ENCODE data around the gene ZNF8. TPM values are rescaled to one million over a fixed set of nuclear protein-coding genes. Genes with fewer than 3 reads are reported as not detected.

The ZNF8 gene
- total and polyA plus RNA-seq, 10 of the 15 experiments (the other 5 are each of a cell fraction or from before 2014, with no cell fraction given) = 0.46 to 5.4 (median 2.6) TPM

GRCh38 chr19:58318297-58318696 lies 39.5 kb downstream of the ZNF8 start:
- peaks cover 0 to 3% of the 10 kb centered on the region in 2 experiments; a peak in 2 of 4 replicates for H3K36me3 ChIP-seq (ENCODE audit: control insufficient read depth in 2 of 2, insufficient read depth in 2 of 2, low read length in 1 of 2)
- no peak overlapping the region for H3K9ac ChIP-seq (ENCODE audit: control insufficient read depth, insufficient read depth, low read length)
- no peak overlapping the region for H3K4me2 ChIP-seq (ENCODE audit: control insufficient read depth, insufficient read depth)
- POLR2A ChIA-PET = interaction anchor here (0.6 to 1.2 kb wide), 3 partner anchors 12 to 226 kb away, joined by 3 to 5 read pairs (median 3); partner anchors contain the start of gene TRIM28
- no peaks in the 10 kb centered on the region for H3K27me3 ChIP-seq (replicated peaks in 1 of 2; ENCODE audit: control insufficient read depth in 2 of 2, insufficient read depth in 2 of 2, low read length in 1 of 2)
- SMC1A ChIA-PET (ENCODE audit: uncharacterized antibody, unreplicated experiment) = no interaction called here
- FAIRE-seq (no peak), ATAC-seq (no peak), DNase-seq (ENCODE audit: low read depth, low spot score) (no peak)
- no peaks in the 10 kb centered on the region for H4K20me1 ChIP-seq (ENCODE audit: control insufficient read depth, insufficient read depth)
- H3K79me2 ChIP-seq (ENCODE audit: control insufficient read depth, insufficient read depth, low read length) = no peaks in the 10 kb centered on the region
- no peak overlapping the region for H2AFZ ChIP-seq (ENCODE audit: control insufficient read depth, low read depth, low read length)
- no TSS peak for BruUV-seq (replicated peaks)
- CTCF ChIA-PET = no interaction called here
- intact Hi-C loops (cut with micrococcal nuclease; ENCODE audit: unreplicated experiment) (no loop called here), in situ Hi-C loops (cut with MboI) (no loop called here)
- WGBS (ENCODE audit: insufficient coverage, insufficient replicate concordance, low lambda C conversion rate, missing lambda C conversion rate) = 64% methylated on average over 4 of the region's 4 CpGs
- H3K27ac ChIP-seq (ENCODE audit: control insufficient read depth, insufficient read depth) = no peak overlapping the region
- RAD21 ChIA-PET (ENCODE audit: unreplicated experiment) = no interaction called here
- no peaks in the 10 kb centered on the region for H3K9me3 ChIP-seq (replicated peaks; ENCODE audit: control insufficient read depth, insufficient read depth, low read length)
- TF ChIP-seq TCF3 (IDR thresholded peaks at IDR 0.05; ENCODE audit: borderline replicate concordance, insufficient read depth, low read depth, low read length) (no peak), SP1 (IDR thresholded peaks at IDR 0.05; ENCODE audit: low read depth, low read length) (no peak), BACH1 (IDR thresholded peaks at IDR 0.05; ENCODE audit: borderline replicate concordance) (no peak), BRCA1 (IDR thresholded peaks at IDR 0.05; ENCODE audit: low read depth, low read length) (no peak), JUNB (IDR thresholded peaks at IDR 0.05) (no peak), MAX (IDR thresholded peaks at IDR 0.05; ENCODE audit: low read depth, low read length) (no peak), EGR1 (IDR thresholded peaks at IDR 0.05; ENCODE audit: borderline replicate concordance in 1 of 2, low read depth in 2 of 2, low read length in 2 of 2) (no peak)
- no peaks in the 10 kb centered on the region for H3K4me1 ChIP-seq (ENCODE audit: control insufficient read depth, insufficient read depth, low read length)
- H3K4me3 ChIP-seq = no peak overlapping the region

DNA sequence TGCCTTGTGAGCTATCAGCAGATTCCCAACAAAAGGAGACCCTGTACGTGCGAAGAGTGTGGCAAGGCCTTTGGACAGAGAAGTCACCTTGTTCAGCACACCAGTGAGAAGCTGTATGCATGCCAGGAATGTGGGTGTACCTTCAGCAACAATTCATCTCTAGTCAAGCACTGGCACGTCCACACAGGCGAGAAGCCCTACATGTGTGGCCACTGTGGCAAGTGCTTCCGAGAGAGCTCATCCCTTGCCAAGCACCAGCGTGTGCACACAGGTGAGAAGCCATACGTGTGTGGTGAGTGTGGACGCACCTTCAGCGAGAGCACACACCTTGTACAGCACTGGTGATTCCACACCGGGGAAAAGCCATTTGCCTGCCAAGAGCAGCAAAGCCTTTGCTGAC lies 40.5 kb downstream of the ZNF8 start:
- no peak overlapping the region for H2AFZ ChIP-seq (ENCODE audit: control insufficient read depth, low read depth, low read length)
- TF ChIP-seq RELA (IDR thresholded peaks at IDR 0.05; ENCODE audit: borderline replicate concordance, partially characterized antibody) (no peak), ZNF384 (IDR thresholded peaks at IDR 0.05; ENCODE audit: borderline replicate concordance, low read depth, low read length) (no peak), RAD21 (IDR thresholded peaks at IDR 0.05; ENCODE audit: insufficient read depth, low read depth, low read length) (no peak), FOXK2 (IDR thresholded peaks at IDR 0.05) (no peak), MYC (IDR thresholded peaks at IDR 0.05; ENCODE audit: insufficient read depth, insufficient read length, insufficient replicate concordance, low read length, severe bottlenecking) (no peak), GABPA (IDR thresholded peaks at IDR 0.05; ENCODE audit: low read depth) (no peak), NR2C2 (IDR thresholded peaks at IDR 0.05; ENCODE audit: borderline replicate concordance, control insufficient read depth, insufficient read length, low read depth) (no peak), POLR2A (IDR thresholded peaks at IDR 0.05; ENCODE audit: low read depth, low read length) (no peak), FOXM1 (IDR thresholded peaks at IDR 0.05; ENCODE audit: low read depth, low read length) (no peak), SUZ12 (IDR thresholded peaks at IDR 0.05; ENCODE audit: unreplicated experiment) (no peak), PKNOX1 (IDR thresholded peaks at IDR 0.05) (no peak), TARDBP (IDR thresholded peaks at IDR 0.05; ENCODE audit: borderline replicate concordance) (no peak)
- ChIA-PET RAD21 (ENCODE audit: unreplicated experiment) (no interaction called here), SMC1A (ENCODE audit: uncharacterized antibody, unreplicated experiment) (no interaction called here), POLR2A (no interaction called here), CTCF (no interaction called here)
- H3K9me3 ChIP-seq (replicated peaks; ENCODE audit: control insufficient read depth, insufficient read depth, low read length) = no peaks in the 10 kb centered on the region
- ATAC-seq (no peak), FAIRE-seq (no peak), DNase-seq (ENCODE audit: low read depth, low spot score) (no peak)
- no peak overlapping the region for H3K9ac ChIP-seq (ENCODE audit: control insufficient read depth, insufficient read depth, low read length)
- no peaks in the 10 kb centered on the region for H3K27me3 ChIP-seq (replicated peaks in 1 of 2; ENCODE audit: control insufficient read depth in 2 of 2, insufficient read depth in 2 of 2, low read length in 1 of 2)
- intact Hi-C loops (cut with micrococcal nuclease; ENCODE audit: unreplicated experiment) = no loop called here
- no peak overlapping the region for H3K4me3 ChIP-seq
- H3K27ac ChIP-seq (ENCODE audit: control insufficient read depth, insufficient read depth) = no peak overlapping the region
- in situ Hi-C loops (cut with MboI) = no loop called here
- no TSS peak for BruUV-seq (replicated peaks)
- 83% methylated on average over 10 of the region's 10 CpGs for WGBS (ENCODE audit: insufficient coverage, insufficient replicate concordance, low lambda C conversion rate, missing lambda C conversion rate)
- no peaks in the 10 kb centered on the region for H3K79me2 ChIP-seq (ENCODE audit: control insufficient read depth, insufficient read depth, low read length)
- H4K20me1 ChIP-seq (ENCODE audit: control insufficient read depth, insufficient read depth) = no peaks in the 10 kb centered on the region
- H3K4me2 ChIP-seq (ENCODE audit: control insufficient read depth, insufficient read depth) = no peak overlapping the region
- no peaks in the 10 kb centered on the region; a peak in 1 of 4 replicates for H3K36me3 ChIP-seq (ENCODE audit: control insufficient read depth in 2 of 2, insufficient read depth in 2 of 2, low read length in 1 of 2)
- no peaks in the 10 kb centered on the region for H3K4me1 ChIP-seq (ENCODE audit: control insufficient read depth, insufficient read depth, low read length)

Measured in GM12878 (cell line).